Heart left ventricle (tissue), 13 donors: ENCODE results near the gene LRMDA.

Experiments used
- POLR2A ChIP-seq, 2 donors: fragments of 450-650 bp; IDR thresholded peaks; one replicate each; pipeline ENCODE4 v1.6.1; 2017; ENCODE audit warnings: antibody characterized with exemption in 2 of 2, mild to moderate bottlenecking in 2 of 2, moderate library complexity in 2 of 2
- TF ChIP-seq, protein P1 (sequence below), 12 donors: fragments of 200-600 bp; sonication (generic) in 4 of 12; IDR thresholded peaks; one replicate each; pipeline versions ENCODE4 v1.5.0 to v1.8.0; 2018 to 2022; ENCODE audit warnings: antibody characterized with exemption in 12 of 12, mild to moderate bottlenecking in 5 of 12
- donor health status: ischemic (EF 13 %, LVEDD 7.1; RV severe dilation, severe dysfunction).
- donor health status: DM: no; HTN: yes; CAD: no.
- donor health status: DM: no; HTN: no; CAD: no.
- donor health status: ischemic (EF 25% LVEDD 6.9; RV normal size, moderate dysfunction).
- donor health status: ischemic (EF 25% LVEDD 5.7; RV mildly dilated, moderate dysfunction).
- donor health status: ischemic (EF 35%, LVEDD 5.7; RV mildly dilated, moderate dysfunction).
- donor health status: nonischemic (EF 11% LVEDD 7.7; RV severe dilation, severe dysfunction).
- donor health status: DM: yes; HTN: yes; CAD: no.
- donor health status: PGD.
- donor health status: ischemic (EF 29% LVEDD 5.4; RV normal size, mild dysfunction).
- donor health status: nonischemic (EF 23%, LVEDD 6.1; RV moderate dilation, normal function).

DNA sequence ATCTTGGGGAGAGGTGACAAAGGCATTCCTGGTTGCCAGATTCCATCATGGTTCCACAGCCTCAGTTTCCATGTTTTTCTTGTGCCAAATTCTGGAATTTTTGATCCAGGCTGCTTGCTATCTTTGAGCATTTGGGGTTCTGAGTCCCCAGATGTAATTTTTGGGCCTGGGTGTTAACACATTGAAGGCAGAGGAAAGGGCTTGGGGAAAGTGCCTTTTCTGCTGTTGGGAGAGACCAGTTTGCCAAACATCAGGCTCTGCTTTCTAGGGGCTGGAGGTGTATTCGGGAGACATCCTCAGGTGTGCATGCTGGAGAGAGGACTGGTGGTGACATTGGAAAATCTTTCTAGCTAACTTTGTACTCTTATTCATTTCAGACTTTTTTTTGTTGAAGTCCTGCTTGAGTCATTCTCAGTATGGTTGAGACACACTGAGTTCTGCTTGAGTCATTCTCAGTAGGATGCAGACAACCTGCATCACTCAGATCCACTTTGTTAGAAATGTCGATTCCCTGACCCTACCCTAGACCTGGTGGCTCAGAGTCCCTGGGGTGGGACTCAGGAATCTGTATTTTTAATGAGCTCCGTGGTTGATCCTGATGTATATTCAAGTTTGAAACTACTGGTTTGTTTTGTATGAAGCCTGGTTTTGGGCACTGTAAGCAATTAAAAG is 101.0 kb downstream of the LRMDA start:
- TF ChIP-seq, protein P1, sequence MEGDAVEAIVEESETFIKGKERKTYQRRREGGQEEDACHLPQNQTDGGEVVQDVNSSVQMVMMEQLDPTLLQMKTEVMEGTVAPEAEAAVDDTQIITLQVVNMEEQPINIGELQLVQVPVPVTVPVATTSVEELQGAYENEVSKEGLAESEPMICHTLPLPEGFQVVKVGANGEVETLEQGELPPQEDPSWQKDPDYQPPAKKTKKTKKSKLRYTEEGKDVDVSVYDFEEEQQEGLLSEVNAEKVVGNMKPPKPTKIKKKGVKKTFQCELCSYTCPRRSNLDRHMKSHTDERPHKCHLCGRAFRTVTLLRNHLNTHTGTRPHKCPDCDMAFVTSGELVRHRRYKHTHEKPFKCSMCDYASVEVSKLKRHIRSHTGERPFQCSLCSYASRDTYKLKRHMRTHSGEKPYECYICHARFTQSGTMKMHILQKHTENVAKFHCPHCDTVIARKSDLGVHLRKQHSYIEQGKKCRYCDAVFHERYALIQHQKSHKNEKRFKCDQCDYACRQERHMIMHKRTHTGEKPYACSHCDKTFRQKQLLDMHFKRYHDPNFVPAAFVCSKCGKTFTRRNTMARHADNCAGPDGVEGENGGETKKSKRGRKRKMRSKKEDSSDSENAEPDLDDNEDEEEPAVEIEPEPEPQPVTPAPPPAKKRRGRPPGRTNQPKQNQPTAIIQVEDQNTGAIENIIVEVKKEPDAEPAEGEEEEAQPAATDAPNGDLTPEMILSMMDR (IDR thresholded peaks at IDR 0.05): no peak
- no peak for TF ChIP-seq POLR2A (IDR thresholded peaks at IDR 0.05)
